ENCODE measurements around the gene RACK1. TPM values are rescaled to one million over a fixed set of nuclear protein-coding genes. Genes with fewer than 3 reads are reported as not detected.

The RACK1 gene
- total and polyA plus RNA-seq, 2 of the 8 experiments (the other 6 are each of a cell fraction or from before 2014, with no cell fraction given) = 2,589 to 7,971 TPM

DNA sequence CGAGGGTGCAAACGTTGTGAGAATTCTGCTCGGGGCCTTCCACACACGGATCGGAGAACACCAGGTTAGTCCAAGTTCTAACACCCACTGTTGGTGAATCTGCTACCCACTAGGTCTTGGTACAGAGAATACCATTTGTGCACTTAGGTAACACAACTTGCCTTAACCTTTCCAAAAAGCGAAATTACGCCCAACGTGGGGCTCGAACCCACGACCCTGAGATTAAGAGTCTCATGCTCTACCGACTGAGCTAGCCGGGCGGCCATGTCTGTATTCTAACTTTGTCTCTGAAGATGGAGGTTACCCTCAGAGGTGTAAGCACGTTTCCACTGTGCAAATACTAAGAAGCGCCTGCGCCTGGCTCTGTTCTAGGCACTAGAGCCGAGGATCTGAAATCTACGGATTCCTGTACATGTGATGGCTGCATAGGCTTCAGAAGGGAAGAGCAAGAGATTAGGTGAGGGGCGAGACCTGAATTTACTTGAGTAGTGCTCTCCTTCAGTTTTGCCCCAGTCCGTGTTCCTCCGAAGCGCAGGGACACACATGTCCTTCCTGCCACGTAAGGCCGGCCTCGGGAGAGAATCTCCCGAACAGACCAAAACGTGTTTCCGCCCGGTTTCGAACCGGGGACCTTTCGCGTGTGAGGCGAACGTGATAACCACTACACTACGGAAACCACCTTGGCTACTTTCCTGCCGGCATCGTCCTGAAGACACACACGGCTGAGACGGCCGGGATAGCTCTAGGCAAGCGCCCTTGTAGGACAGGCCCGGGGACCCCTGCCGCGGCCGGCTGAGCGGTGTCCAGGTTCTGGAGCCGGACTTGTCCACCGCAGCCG, 21.7 kb downstream of the RACK1 start (continued):
- TF ChIP-seq, protein P1, sequence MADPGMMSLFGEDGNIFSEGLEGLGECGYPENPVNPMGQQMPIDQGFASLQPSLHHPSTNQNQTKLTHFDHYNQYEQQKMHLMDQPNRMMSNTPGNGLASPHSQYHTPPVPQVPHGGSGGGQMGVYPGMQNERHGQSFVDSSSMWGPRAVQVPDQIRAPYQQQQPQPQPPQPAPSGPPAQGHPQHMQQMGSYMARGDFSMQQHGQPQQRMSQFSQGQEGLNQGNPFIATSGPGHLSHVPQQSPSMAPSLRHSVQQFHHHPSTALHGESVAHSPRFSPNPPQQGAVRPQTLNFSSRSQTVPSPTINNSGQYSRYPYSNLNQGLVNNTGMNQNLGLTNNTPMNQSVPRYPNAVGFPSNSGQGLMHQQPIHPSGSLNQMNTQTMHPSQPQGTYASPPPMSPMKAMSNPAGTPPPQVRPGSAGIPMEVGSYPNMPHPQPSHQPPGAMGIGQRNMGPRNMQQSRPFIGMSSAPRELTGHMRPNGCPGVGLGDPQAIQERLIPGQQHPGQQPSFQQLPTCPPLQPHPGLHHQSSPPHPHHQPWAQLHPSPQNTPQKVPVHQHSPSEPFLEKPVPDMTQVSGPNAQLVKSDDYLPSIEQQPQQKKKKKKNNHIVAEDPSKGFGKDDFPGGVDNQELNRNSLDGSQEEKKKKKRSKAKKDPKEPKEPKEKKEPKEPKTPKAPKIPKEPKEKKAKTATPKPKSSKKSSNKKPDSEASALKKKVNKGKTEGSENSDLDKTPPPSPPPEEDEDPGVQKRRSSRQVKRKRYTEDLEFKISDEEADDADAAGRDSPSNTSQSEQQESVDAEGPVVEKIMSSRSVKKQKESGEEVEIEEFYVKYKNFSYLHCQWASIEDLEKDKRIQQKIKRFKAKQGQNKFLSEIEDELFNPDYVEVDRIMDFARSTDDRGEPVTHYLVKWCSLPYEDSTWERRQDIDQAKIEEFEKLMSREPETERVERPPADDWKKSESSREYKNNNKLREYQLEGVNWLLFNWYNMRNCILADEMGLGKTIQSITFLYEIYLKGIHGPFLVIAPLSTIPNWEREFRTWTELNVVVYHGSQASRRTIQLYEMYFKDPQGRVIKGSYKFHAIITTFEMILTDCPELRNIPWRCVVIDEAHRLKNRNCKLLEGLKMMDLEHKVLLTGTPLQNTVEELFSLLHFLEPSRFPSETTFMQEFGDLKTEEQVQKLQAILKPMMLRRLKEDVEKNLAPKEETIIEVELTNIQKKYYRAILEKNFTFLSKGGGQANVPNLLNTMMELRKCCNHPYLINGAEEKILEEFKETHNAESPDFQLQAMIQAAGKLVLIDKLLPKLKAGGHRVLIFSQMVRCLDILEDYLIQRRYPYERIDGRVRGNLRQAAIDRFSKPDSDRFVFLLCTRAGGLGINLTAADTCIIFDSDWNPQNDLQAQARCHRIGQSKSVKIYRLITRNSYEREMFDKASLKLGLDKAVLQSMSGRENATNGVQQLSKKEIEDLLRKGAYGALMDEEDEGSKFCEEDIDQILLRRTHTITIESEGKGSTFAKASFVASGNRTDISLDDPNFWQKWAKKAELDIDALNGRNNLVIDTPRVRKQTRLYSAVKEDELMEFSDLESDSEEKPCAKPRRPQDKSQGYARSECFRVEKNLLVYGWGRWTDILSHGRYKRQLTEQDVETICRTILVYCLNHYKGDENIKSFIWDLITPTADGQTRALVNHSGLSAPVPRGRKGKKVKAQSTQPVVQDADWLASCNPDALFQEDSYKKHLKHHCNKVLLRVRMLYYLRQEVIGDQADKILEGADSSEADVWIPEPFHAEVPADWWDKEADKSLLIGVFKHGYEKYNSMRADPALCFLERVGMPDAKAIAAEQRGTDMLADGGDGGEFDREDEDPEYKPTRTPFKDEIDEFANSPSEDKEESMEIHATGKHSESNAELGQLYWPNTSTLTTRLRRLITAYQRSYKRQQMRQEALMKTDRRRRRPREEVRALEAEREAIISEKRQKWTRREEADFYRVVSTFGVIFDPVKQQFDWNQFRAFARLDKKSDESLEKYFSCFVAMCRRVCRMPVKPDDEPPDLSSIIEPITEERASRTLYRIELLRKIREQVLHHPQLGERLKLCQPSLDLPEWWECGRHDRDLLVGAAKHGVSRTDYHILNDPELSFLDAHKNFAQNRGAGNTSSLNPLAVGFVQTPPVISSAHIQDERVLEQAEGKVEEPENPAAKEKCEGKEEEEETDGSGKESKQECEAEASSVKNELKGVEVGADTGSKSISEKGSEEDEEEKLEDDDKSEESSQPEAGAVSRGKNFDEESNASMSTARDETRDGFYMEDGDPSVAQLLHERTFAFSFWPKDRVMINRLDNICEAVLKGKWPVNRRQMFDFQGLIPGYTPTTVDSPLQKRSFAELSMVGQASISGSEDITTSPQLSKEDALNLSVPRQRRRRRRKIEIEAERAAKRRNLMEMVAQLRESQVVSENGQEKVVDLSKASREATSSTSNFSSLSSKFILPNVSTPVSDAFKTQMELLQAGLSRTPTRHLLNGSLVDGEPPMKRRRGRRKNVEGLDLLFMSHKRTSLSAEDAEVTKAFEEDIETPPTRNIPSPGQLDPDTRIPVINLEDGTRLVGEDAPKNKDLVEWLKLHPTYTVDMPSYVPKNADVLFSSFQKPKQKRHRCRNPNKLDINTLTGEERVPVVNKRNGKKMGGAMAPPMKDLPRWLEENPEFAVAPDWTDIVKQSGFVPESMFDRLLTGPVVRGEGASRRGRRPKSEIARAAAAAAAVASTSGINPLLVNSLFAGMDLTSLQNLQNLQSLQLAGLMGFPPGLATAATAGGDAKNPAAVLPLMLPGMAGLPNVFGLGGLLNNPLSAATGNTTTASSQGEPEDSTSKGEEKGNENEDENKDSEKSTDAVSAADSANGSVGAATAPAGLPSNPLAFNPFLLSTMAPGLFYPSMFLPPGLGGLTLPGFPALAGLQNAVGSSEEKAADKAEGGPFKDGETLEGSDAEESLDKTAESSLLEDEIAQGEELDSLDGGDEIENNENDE (IDR thresholded peaks at IDR 0.05; ENCODE audit: insufficient replicate concordance, low read length) = no peak
- TF ChIP-seq KDM5A (IDR thresholded peaks at IDR 0.05; ENCODE audit: low read length) (no peak), RAD21 (IDR thresholded peaks at IDR 0.05 in 1 of 2, conservative IDR thresholded peaks at IDR 0.05 in 1 of 2; ENCODE audit: low read depth in 2 of 2, low read length in 2 of 2) (no peak), E2F6 (IDR thresholded peaks at IDR 0.05) (no peak), TBP (IDR thresholded peaks at IDR 0.05; ENCODE audit: low read depth, low read length) (peak; percentile 98), ASH2L (IDR thresholded peaks at IDR 0.05; ENCODE audit: low read length) (peak; percentile 98), CREB1 (IDR thresholded peaks at IDR 0.05) (peak; percentile 58; the same call in 1 of the 2 replicates), RNF2 (IDR thresholded peaks at IDR 0.05; ENCODE audit: borderline replicate concordance, low read depth, low read length, missing control alignments, poor library complexity, severe bottlenecking) (no peak), POLR2AphosphoS5 (IDR thresholded peaks at IDR 0.05; ENCODE audit: low read depth, low read length) (no peak)
